HG02970 (cell line): ENCODE data around the gene RPAP2.

Source experiments
- ATAC-seq: cut with Tn5 transposase; IDR thresholded peaks from one replicate; pipeline ENCODE4 v1.9.1; 2021; ENCODE audit warnings: mild to moderate bottlenecking, moderate library complexity, moderate number of reproducible peaks; ENCODE audit not compliant: unreplicated experiment, low FRiP score

Gene RPAP2

DNA sequence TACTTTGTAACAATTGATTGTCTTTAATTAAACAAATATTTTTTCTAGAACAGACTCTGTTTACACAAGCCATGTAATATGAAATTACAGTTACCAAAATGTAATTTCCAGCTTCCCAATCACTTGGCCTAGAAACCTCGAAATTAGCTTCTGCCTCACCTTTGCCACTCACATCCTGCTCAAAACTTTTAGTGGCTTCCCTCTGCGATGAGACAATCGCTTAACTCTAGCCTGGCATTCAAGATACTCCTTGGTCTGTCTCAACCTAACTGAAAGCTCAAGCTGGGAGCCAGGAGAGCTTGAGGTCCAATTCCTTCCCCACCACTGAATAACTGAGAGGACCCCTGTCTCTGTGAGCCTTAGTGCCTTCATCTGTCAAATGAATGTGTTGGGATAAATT, 145.0 kb downstream of the RPAP2 start:
- no peak for ATAC-seq

DNA sequence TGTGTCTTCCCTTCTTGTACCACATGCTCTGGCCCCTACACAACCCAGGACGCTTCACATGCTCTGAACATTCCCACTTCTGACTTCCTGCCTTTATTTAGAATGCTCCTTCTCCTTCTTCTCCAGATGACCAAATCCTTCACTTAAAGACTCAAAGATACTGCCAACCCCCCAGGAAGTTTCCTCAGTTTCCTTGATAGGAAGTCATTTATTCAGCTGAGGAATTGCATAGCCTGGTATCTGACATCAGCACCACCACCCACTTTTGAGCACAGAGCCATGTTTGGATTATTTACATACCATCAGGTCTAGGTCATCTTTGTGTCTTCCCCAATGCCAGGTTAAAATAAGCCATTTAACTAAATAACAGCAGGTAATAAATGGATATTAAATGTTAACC, 145.5 kb downstream of the RPAP2 start:
- no peak for ATAC-seq

DNA sequence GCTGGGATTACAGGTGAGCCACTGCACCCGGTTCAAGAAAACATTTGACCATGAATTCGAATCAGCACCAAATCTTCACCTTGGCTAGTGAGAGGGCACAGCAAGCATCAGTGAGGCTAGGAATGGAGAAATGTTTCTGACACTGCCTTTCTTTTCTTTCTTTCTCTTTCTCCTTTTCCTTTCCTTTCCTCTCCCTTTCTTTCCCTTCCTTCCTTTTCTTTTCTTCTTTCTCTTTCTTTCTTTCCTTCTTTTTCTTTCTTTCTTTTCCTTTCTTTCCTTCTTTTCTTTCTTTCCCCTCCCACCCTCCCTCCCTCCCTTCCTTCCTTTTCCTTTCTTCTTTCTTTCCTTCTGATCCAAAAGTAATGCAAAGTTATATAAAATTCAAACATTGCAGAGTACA, 147.0 kb downstream of the RPAP2 start:
- ATAC-seq, result no peak

- ATAC-seq, result no peak
These were observed 147.7 kb downstream of the RPAP2 start for GRCh38 chr1:92446546-92446945.

GRCh38 chr1:92447033-92447681, 148.3 kb downstream of the RPAP2 start:
- ATAC-seq, result no peak

- ATAC-seq, result no peak
These were observed 149.1 kb downstream of the RPAP2 start for GRCh38 chr1:92447976-92448375.
